ENCODE data around the gene ATP6V1A. TPM values are rescaled to one million over a fixed set of nuclear protein-coding genes. Genes with fewer than 3 reads are reported as not detected.

The ATP6V1A gene
- total RNA-seq, 1 experiment from 2014 or later: 89.6 TPM

DNA sequence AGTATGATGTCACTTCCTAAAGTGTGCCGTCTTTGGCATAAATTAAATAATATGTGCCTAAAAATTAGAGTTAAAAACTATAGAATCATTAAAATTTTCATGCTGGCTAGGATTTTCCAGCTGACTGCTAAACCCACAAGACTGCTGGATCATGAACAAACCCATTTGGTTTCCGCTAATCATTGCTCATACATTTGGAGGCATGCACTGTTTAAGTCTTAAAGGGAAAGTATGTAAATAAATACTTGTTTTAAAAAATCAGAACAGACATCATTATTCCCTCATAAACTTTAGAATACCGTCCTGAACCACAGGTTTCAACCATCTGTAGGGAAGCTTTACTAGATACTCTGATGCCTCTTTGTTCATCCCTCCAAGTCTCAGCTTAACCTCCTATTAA lies 26.5 kb downstream of the ATP6V1A start:
- Histone ChIP-seq H3K4me1 (ENCODE audit: control insufficient read depth, insufficient read depth, low read length) (no peaks in the 10 kb centered on the region), H3K36me3 (ENCODE audit: control insufficient read depth, insufficient read depth, low read length) (no peaks in the 10 kb centered on the region), H3K9me3 (ENCODE audit: control insufficient read depth, insufficient read depth, low read depth, low read length) (no peaks in the 10 kb centered on the region), H3K27me3 (ENCODE audit: control insufficient read depth, insufficient read depth, low read length) (no peaks in the 10 kb centered on the region), H3K27ac (ENCODE audit: low read length) (no peak overlapping the region), H3K4me3 (ENCODE audit: low read depth in 2 of 2, low read length in 2 of 2) (no peak overlapping the region)
- intact Hi-C loops (cut with micrococcal nuclease; ENCODE audit: unreplicated experiment): no loop called here
- ChIA-PET POLR2A (no interaction called here), CTCF (no interaction called here)
- no peak for DNase-seq (ENCODE audit: low read depth, low spot score)
- ATAC-seq: no peak
- TF ChIP-seq SIN3A (IDR thresholded peaks at IDR 0.05; ENCODE audit: borderline replicate concordance, insufficient read depth, low read depth, low read length) (no peak), POLR2AphosphoS5 (IDR thresholded peaks at IDR 0.05; ENCODE audit: low read depth, low read length) (no peak), CTCF (IDR thresholded peaks at IDR 0.05) (no peak), TCF7L2 (IDR thresholded peaks at IDR 0.05; ENCODE audit: low read depth, low read length) (no peak)
- TF ChIP-seq, protein P1, sequence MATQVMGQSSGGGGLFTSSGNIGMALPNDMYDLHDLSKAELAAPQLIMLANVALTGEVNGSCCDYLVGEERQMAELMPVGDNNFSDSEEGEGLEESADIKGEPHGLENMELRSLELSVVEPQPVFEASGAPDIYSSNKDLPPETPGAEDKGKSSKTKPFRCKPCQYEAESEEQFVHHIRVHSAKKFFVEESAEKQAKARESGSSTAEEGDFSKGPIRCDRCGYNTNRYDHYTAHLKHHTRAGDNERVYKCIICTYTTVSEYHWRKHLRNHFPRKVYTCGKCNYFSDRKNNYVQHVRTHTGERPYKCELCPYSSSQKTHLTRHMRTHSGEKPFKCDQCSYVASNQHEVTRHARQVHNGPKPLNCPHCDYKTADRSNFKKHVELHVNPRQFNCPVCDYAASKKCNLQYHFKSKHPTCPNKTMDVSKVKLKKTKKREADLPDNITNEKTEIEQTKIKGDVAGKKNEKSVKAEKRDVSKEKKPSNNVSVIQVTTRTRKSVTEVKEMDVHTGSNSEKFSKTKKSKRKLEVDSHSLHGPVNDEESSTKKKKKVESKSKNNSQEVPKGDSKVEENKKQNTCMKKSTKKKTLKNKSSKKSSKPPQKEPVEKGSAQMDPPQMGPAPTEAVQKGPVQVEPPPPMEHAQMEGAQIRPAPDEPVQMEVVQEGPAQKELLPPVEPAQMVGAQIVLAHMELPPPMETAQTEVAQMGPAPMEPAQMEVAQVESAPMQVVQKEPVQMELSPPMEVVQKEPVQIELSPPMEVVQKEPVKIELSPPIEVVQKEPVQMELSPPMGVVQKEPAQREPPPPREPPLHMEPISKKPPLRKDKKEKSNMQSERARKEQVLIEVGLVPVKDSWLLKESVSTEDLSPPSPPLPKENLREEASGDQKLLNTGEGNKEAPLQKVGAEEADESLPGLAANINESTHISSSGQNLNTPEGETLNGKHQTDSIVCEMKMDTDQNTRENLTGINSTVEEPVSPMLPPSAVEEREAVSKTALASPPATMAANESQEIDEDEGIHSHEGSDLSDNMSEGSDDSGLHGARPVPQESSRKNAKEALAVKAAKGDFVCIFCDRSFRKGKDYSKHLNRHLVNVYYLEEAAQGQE (IDR thresholded peaks at IDR 0.05; ENCODE audit: insufficient read depth in 1 of 2, low read depth in 2 of 2, low read length in 1 of 2): no peak
- in situ Hi-C loops (cut with HindIII; ENCODE audit: low pct_unique_long_range_greater_than_20kb, low sequenced_read_pairs): no loop called here
- BruUV-seq (replicated peaks): no TSS peak

DNA sequence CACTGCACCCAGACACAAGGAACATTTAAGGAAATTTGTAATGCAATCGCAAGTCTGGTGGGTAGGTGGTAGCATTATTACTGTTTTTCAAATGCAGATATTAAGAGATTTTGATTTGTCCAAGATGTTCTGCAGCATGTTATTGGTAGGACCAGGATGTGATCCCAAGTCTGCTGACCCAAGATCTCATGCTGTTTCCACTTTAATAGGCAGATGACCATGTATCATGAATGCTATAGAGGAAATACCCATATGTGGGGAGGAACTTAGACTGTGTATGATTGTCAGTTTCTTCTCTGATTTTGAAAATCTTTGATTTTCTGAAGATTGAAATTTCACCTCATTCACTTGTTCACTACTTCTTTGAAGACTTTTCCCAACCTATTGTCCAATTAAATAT lies 28.7 kb downstream of the ATP6V1A start:
- no peaks in the 10 kb centered on the region for H3K4me1 ChIP-seq (ENCODE audit: control insufficient read depth, insufficient read depth, low read length)
- H3K9me3 ChIP-seq (ENCODE audit: control insufficient read depth, insufficient read depth, low read depth, low read length): no peaks in the 10 kb centered on the region
- in situ Hi-C loops (cut with HindIII; ENCODE audit: low pct_unique_long_range_greater_than_20kb, low sequenced_read_pairs) (no loop called here), intact Hi-C loops (cut with micrococcal nuclease; ENCODE audit: unreplicated experiment) (no loop called here)
- ChIA-PET POLR2A (no interaction called here), CTCF (no interaction called here)
- H3K36me3 ChIP-seq (ENCODE audit: control insufficient read depth, insufficient read depth, low read length): no peaks in the 10 kb centered on the region
- BruUV-seq (replicated peaks): no TSS peak
- TF ChIP-seq POLR2AphosphoS5 (IDR thresholded peaks at IDR 0.05; ENCODE audit: low read depth, low read length): no peak
- no peak overlapping the region for H3K4me3 ChIP-seq (ENCODE audit: low read depth in 2 of 2, low read length in 2 of 2)
- DNase-seq (ENCODE audit: low read depth, low spot score) (no peak), ATAC-seq (no peak)
- H3K27me3 ChIP-seq (ENCODE audit: control insufficient read depth, insufficient read depth, low read length): no peaks in the 10 kb centered on the region
- H3K27ac ChIP-seq (ENCODE audit: low read length): no peak overlapping the region

DNA sequence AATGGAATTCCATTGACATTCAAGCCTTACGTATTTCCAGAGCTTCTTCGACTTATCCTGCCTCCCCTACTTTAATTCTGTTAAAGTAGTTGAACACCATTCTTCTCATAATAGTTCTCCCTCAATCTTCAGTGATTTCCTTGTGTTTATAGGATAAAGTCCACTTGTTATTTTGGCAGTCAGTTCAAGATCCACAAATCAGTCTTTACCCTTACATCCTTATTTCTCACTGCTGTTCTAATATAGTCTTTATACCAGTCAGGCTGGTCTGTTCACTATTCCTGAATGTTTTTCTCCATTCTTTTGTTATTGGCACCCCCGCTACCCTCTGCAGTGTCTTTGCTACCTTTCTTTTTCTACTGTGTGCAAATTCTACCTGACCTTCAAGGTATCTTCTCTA lies 29.7 kb downstream of the ATP6V1A start:
- in situ Hi-C loops (cut with HindIII; ENCODE audit: low pct_unique_long_range_greater_than_20kb, low sequenced_read_pairs) (no loop called here), intact Hi-C loops (cut with micrococcal nuclease; ENCODE audit: unreplicated experiment) (no loop called here)
- Histone ChIP-seq H3K27me3 (ENCODE audit: control insufficient read depth, insufficient read depth, low read length) (no peaks in the 10 kb centered on the region), H3K9me3 (ENCODE audit: control insufficient read depth, insufficient read depth, low read depth, low read length) (no peaks in the 10 kb centered on the region), H3K27ac (ENCODE audit: low read length) (no peak overlapping the region), H3K36me3 (ENCODE audit: control insufficient read depth, insufficient read depth, low read length) (no peaks in the 10 kb centered on the region), H3K4me3 (ENCODE audit: low read depth in 2 of 2, low read length in 2 of 2) (no peak overlapping the region), H3K4me1 (ENCODE audit: control insufficient read depth, insufficient read depth, low read length) (no peaks in the 10 kb centered on the region)
- DNase-seq (ENCODE audit: low read depth, low spot score) (no peak), ATAC-seq (no peak)
- TF ChIP-seq, protein P1 (IDR thresholded peaks at IDR 0.05; ENCODE audit: insufficient read depth in 1 of 2, low read depth in 2 of 2, low read length in 1 of 2): no peak
- TF ChIP-seq SIN3A (IDR thresholded peaks at IDR 0.05; ENCODE audit: borderline replicate concordance, insufficient read depth, low read depth, low read length) (no peak), CTCF (IDR thresholded peaks at IDR 0.05) (no peak), TCF7L2 (IDR thresholded peaks at IDR 0.05; ENCODE audit: low read depth, low read length) (no peak), POLR2AphosphoS5 (IDR thresholded peaks at IDR 0.05; ENCODE audit: low read depth, low read length) (no peak)
- CTCF ChIA-PET: no interaction called here
- BruUV-seq (replicated peaks): no TSS peak
- POLR2A ChIA-PET: no interaction called here
